Sigmoid colon (tissue), 7 donors: ENCODE measurements around the gene PRTN3. TPM values are rescaled to one million over a fixed set of nuclear protein-coding genes. Genes with fewer than 3 reads are reported as not detected.

Source experiments
- DNase-seq: peaks from one replicate; pipeline ENCODE4 v3.0.0-alpha.2; 2019
- H3K27ac ChIP-seq, 4 donors: fragments of 200-600 bp; sonication (generic); one replicate each; pipeline ENCODE4 v1.5.1; 2016 to 2019; ENCODE audit warnings: mild to moderate bottlenecking in 1 of 4
- H3K27me3 ChIP-seq, 3 donors: fragments of 200-600 bp; sonication (generic); one replicate each; pipeline ENCODE4 v1.5.1; 2019; ENCODE audit warnings: mild to moderate bottlenecking in 1 of 3
- H3K36me3 ChIP-seq, 4 donors: fragments of 200-600 bp; sonication (generic); one replicate each; pipeline ENCODE4 v1.5.1; 2016 to 2019
- H3K4me1 ChIP-seq, 4 donors: fragments of 200-600 bp; sonication (generic); one replicate each; pipeline ENCODE4 v1.5.1; 2017 to 2019
- H3K4me3 ChIP-seq, 4 donors: fragments of 200-600 bp; sonication (generic); one replicate each; pipeline ENCODE4 v1.5.1; 2017 to 2019; ENCODE audit warnings: mild to moderate bottlenecking in 2 of 4, moderate library complexity in 1 of 4
- H3K9me3 ChIP-seq, 4 donors: fragments of 200-600 bp in 3 of 4; sonication (generic) in 3 of 4; one replicate each; pipeline versions ENCODE4 v1.5.1 to v1.6.1; 2013 to 2019
- CTCF ChIP-seq, 4 experiments: fragments of 450-650 bp in 3 of 4; fragments of 200-600 bp in 1 of 4; IDR thresholded peaks; one replicate each; pipeline ENCODE4 v1.5.1; 2016 to 2019; ENCODE audit warnings: antibody characterized with exemption in 4 of 4, mild to moderate bottlenecking in 3 of 4, moderate library complexity in 2 of 4
- EP300 ChIP-seq, 4 donors: sonication (generic); formaldehyde crosslinking; IDR thresholded peaks; one replicate each; pipeline ENCODE4 v1.6.1; 2017; ENCODE audit warnings: antibody characterized with exemption in 4 of 4
- POLR2A ChIP-seq, 2 donors: fragments of 450-650 bp; IDR thresholded peaks; one replicate each; pipeline ENCODE4 v1.6.1; 2016; ENCODE audit warnings: antibody characterized with exemption in 2 of 2, mild to moderate bottlenecking in 2 of 2, moderate library complexity in 2 of 2
- POLR2AphosphoS5 ChIP-seq, 4 donors: sonication (generic); formaldehyde crosslinking; IDR thresholded peaks; one replicate each; pipeline ENCODE4 v1.6.1; 2017; ENCODE audit warnings: antibody characterized with exemption in 4 of 4
- WGBS, 2 donors: extraction: QIAGEN DNeasy Blood & Tissue Kit; methylation state at CpG; one replicate each; pipeline ENCODE4 v1.1.7; 2013; 5-methylcytosine and 5-hydroxymethylcytosine counted together
- intact Hi-C: fragments of 100-400 bp; cut with DNase I; formaldehyde crosslinking; loops from one replicate; pipeline ENCODE4 v1.15.1; 2023
- polyA plus RNA-seq, 3 donors: library from polyadenylated mRNA; stranded (reverse); fragments of 200-250 nt; gene quantifications; one replicate each; pipeline ENCODE4 v1.2.3, GENCODE V29; 2013
- total RNA-seq, 4 donors: library from RNA; depleted of rRNA; stranded (reverse); fragments of >200 nt; gene quantifications; one replicate each; pipeline ENCODE4 v1.1.0, GENCODE V29; 2016
- donor health status: healthy with polysubstance abuse.
- donor health status: Bipolar disorder and iron deficiency.
- donor health status: healthy.

PRTN3 gene
- total and polyA plus RNA-seq, 7 donors = not detected

GRCh38 chr19:798415-799075 is 42.3 kb upstream of the PRTN3 start:
- peak overlapping the region; percentile 76 to 100 (median 96) for H3K4me3 ChIP-seq
- H3K27me3 ChIP-seq = no peaks in the 10 kb centered on the region
- no peaks in the 10 kb centered on the region for H3K9me3 ChIP-seq
- TF ChIP-seq POLR2A (IDR thresholded peaks at IDR 0.05) = no peak
- 1% methylated on average over 44 of the region's 44 CpGs for WGBS, 2 donors
- H3K4me1 ChIP-seq = peaks cover 0 to 67% (median 64%) of the 10 kb centered on the region in 4 donors
- intact Hi-C loops = loop anchor here (5.0 kb wide), 2 partner anchors 54 to 136 kb away; partner anchors contain the start of genes ELANE and RNF126
- H3K27ac ChIP-seq = peak overlapping the region; percentile 93 to 100 (median 97)
- H3K36me3 ChIP-seq = peaks cover 0 to 10% (median 0%) of the 10 kb centered on the region in 4 donors
- no peak for DNase-seq

DNA sequence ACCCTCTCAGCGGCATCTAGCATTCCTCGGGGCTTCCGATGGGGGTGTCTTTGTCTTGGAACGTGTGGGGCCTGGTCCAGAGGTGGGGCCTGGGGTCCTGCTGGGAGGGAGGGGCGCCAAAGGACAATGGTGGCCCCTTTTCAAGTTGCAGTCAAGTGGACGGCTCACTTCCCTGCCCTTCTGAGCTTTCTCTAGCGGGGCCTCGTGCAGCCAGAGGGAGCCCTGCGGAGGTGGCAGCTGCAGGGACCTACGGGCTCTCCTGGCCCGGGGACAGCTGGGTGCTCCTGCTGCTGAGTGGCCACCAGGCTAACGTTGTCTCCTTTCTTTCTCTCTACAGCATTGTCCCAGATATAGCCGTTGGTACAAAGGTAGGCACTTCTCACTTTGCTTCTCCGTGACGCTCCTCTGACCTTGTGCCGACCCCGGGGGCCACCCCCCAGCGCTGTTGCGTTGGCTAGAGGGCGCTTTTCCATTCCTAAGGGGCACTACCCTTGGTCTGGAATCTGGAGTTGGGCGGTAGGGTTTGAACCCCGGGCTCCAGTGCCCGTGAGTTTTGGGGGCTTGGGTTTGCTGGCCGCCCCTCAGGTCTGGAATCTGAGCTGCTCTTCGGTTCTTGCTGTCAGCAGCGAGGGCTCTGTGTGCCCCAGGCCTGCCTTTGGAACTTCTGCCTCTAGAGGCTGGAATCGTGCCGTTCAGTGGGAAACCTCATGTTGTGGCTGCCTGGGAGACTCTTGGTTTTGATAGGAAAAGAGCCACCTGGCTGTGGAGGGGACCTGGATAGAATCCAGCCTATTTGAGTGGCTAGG is 41.5 kb upstream of the PRTN3 start:
- peak overlapping the region; percentile 93 to 100 (median 97) for H3K27ac ChIP-seq
- no peak for DNase-seq
- peaks cover 0 to 17% (median 4%) of the 10 kb centered on the region in 4 donors for H3K36me3 ChIP-seq
- peaks cover 0 to 71% (median 68%) of the 10 kb centered on the region in 4 donors for H3K4me1 ChIP-seq
- intact Hi-C loops = loop anchor here (5.0 kb wide), 2 partner anchors 53 to 137 kb away; partner anchors contain the start of genes ELANE and RNF126
- H3K4me3 ChIP-seq = peak overlapping the region; percentile 76 to 100 (median 96)
- H3K9me3 ChIP-seq = no peaks in the 10 kb centered on the region
- 4 to 17% methylated on average over 28 of the region's 28 CpGs for WGBS, 2 donors
- no peaks in the 10 kb centered on the region for H3K27me3 ChIP-seq
- no peak for TF ChIP-seq EP300 (IDR thresholded peaks at IDR 0.05)
- no peak for TF ChIP-seq POLR2A (IDR thresholded peaks at IDR 0.05)
- TF ChIP-seq CTCF (IDR thresholded peaks at IDR 0.05) = no peak
- no peak for TF ChIP-seq POLR2AphosphoS5 (IDR thresholded peaks at IDR 0.05)

- Histone ChIP-seq H3K4me1 (peaks cover 0 to 70% (median 66%) of the 10 kb centered on the region in 4 donors), H3K9me3 (no peaks in the 10 kb centered on the region), H3K36me3 (peaks cover 7 to 30% (median 16%) of the 10 kb centered on the region in 4 donors), H3K27ac (peak overlapping the region; percentile 70 to 100 (median 97)), H3K4me3 (peak overlapping the region in 3 of 4 donors; percentile 16 to 34 (median 26)), H3K27me3 (no peaks in the 10 kb centered on the region)
- 11 to 48% methylated on average over 17 of the region's 17 CpGs for WGBS, 2 donors
- TF ChIP-seq EP300 (IDR thresholded peaks at IDR 0.05) = no peak
- no peak for TF ChIP-seq POLR2AphosphoS5 (IDR thresholded peaks at IDR 0.05)
- no peak for TF ChIP-seq POLR2A (IDR thresholded peaks at IDR 0.05)
- no peak for TF ChIP-seq CTCF (IDR thresholded peaks at IDR 0.05)
- intact Hi-C loops = loop anchor here (2.0 kb wide), 1 partner anchor 268 kb away; no protein-coding TSS in a partner anchor
- no peak for DNase-seq
Measured at GRCh38 chr19:800360-801029, 40.3 kb upstream of the PRTN3 start.

GRCh38 chr19:801030-801860 is 39.6 kb upstream of the PRTN3 start:
- peaks cover 0 to 67% (median 59%) of the 10 kb centered on the region in 4 donors for H3K4me1 ChIP-seq
- no peaks in the 10 kb centered on the region for H3K27me3 ChIP-seq
- peak overlapping the region; percentile 70 to 100 (median 97) for H3K27ac ChIP-seq
- peaks cover 14 to 37% (median 23%) of the 10 kb centered on the region in 4 donors for H3K36me3 ChIP-seq
- H3K9me3 ChIP-seq = no peaks in the 10 kb centered on the region
- H3K4me3 ChIP-seq = peak overlapping the region in 3 of 4 donors; percentile 16 to 34 (median 26)
- intact Hi-C loops = loop anchor here (2.0 kb wide), 1 partner anchor 268 kb away; no protein-coding TSS in a partner anchor
- peak; percentile 89 for DNase-seq
- WGBS, 2 donors = 36 to 52% methylated on average over 29 of the region's 29 CpGs
- TF ChIP-seq POLR2AphosphoS5 (IDR thresholded peaks at IDR 0.05) = peak in 2 of 4 donors; percentile 12 to 38
- TF ChIP-seq EP300 (IDR thresholded peaks at IDR 0.05) = no peak
